HepG2 (cell line): Measurements from ENCODE around the gene CRYAB. TPM values are rescaled to one million over a fixed set of nuclear protein-coding genes. Genes with fewer than 3 reads are reported as not detected.

Experiments used
- CREB1 ChIP-seq, 2 experiments: fragments of 450-650 bp in 1 of 2; IDR thresholded peaks; 2 replicates each; pipeline ENCODE4 v1.6.1; 2016 to 2017; ENCODE audit warnings: control low read depth in 1 of 2, mild to moderate bottlenecking in 1 of 2, missing compliant biosample characterization in 1 of 2, missing genetic modification characterization in 1 of 2
- SP140L ChIP-seq: sonication (generic); formaldehyde crosslinking; IDR thresholded peaks from 2 replicates; pipeline ENCODE4 v1.4.0; 2020; ENCODE audit warnings: missing genetic modification reagents, borderline replicate concordance
- TEAD3 ChIP-seq: optimal IDR thresholded peaks from 2 replicates; pipeline ENCODE3; 2016; ENCODE audit warnings: borderline replicate concordance
- THAP9 ChIP-seq: sonication (generic); formaldehyde crosslinking; IDR thresholded peaks from 2 replicates; pipeline ENCODE4; 2020; ENCODE audit warnings: missing genetic modification reagents, mild to moderate bottlenecking, borderline replicate concordance
- ZNF335 ChIP-seq: sonication (generic); formaldehyde crosslinking; IDR thresholded peaks from 2 replicates; pipeline ENCODE4 v1.4.0; 2020; ENCODE audit warnings: missing genetic modification reagents
- polyA plus RNA-seq, 8 experiments: library from polyadenylated mRNA; depleted of rRNA in 3 of 8; stranded (reverse) in 7 of 8; unstranded in 1 of 8; fragments of >200 nt; fragmentation: Illumina TruSeq in 4 of 8; extraction: Trizol in 4 of 8; gene quantifications; 2 replicates each; pipeline versions ENCODE4 v1.2.1 to v1.2.3, GENCODE V29; 2011 to 2016; ENCODE audit warnings: low read depth in 4 of 8, missing spikeins in 1 of 8, mixed read lengths in 1 of 8; ENCODE audit not compliant: insufficient read depth in 1 of 8
- total RNA-seq, 5 experiments: library from RNA; depleted of rRNA; stranded (reverse); fragments of >200 nt; fragmentation: Illumina TruSeq; extraction: Trizol; gene quantifications; 2 replicates each; pipeline ENCODE4 v1.2.3, GENCODE V29; 2016; ENCODE audit warnings: low read depth in 1 of 5
- TF ChIP-seq, protein P1 (sequence below): IDR thresholded peaks from 2 replicates; pipeline ENCODE4 v1.6.1; 2016; ENCODE audit warnings: missing compliant biosample characterization, missing genetic modification reagents, borderline replicate concordance
- TF ChIP-seq, protein P2 (sequence below): sonication (generic); formaldehyde crosslinking; IDR thresholded peaks from 2 replicates; pipeline ENCODE4 v1.5.0; 2020; ENCODE audit warnings: mild to moderate bottlenecking, missing genetic modification reagents

The CRYAB gene
- total and polyA plus RNA-seq, 2 of the 13 experiments (the other 11 are each of a cell fraction or from before 2014, with no cell fraction given) = 0.55 to 1.1 TPM

DNA sequence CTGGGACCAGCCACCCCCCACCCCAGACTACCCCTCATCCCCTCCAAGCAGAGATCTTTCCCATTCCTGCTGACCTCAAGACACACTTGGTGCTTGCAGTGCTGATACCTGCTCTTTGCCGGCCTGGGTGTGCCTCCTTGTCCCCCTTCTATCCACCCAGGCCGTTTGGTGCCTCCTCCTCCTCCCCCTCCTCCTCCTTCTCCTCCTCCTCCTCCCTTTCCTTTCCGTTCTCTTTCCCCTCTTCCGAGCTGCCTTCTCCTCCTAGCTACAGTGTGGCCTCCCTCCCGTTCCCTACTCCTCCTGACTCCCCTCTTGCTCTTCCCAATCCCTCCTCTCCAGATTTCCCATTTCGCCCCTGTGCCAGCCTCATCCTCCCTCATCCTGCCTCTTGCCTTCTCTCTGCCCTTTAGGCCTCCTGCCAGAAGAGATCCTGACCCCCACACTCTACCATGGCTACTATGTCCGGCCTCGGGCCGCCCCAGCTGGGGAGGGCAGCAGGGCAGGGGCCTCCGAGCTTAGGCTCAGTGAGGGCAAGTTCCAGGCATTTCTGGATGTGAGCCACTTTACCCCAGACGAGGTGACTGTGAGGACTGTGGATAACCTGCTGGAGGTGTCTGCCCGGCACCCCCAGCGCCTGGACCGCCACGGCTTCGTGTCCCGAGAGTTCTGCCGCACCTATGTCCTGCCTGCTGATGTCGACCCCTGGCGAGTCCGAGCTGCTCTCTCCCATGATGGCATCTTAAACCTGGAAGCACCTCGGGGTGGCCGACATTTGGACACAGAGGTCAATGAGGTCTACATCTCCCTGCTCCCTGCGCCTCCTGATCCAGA lies 1.7 kb upstream of the CRYAB start (continued):
- TF ChIP-seq THAP9 (CRISPR knock-in tag) = no peak
- no peak for TF ChIP-seq ZNF335 (CRISPR knock-in tag)
- TF ChIP-seq SP140L = no peak
- TF ChIP-seq, protein P1, sequence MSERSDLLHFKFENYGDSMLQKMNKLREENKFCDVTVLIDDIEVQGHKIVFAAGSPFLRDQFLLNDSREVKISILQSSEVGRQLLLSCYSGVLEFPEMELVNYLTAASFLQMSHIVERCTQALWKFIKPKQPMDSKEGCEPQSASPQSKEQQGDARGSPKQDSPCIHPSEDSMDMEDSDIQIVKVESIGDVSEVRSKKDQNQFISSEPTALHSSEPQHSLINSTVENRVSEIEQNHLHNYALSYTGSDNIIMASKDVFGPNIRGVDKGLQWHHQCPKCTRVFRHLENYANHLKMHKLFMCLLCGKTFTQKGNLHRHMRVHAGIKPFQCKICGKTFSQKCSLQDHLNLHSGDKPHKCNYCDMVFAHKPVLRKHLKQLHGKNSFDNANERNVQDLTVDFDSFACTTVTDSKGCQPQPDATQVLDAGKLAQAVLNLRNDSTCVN (CRISPR knock-in tag) = no peak
- no peak for TF ChIP-seq CREB1 (IDR thresholded peaks at IDR 0.05)
- 0 out of 2 replicates have a peak, but pooled peaks have one; percentile 20 for TF ChIP-seq CREB1 (CRISPR knock-in tag; IDR thresholded peaks at IDR 0.05)
- TF ChIP-seq, protein P2, sequence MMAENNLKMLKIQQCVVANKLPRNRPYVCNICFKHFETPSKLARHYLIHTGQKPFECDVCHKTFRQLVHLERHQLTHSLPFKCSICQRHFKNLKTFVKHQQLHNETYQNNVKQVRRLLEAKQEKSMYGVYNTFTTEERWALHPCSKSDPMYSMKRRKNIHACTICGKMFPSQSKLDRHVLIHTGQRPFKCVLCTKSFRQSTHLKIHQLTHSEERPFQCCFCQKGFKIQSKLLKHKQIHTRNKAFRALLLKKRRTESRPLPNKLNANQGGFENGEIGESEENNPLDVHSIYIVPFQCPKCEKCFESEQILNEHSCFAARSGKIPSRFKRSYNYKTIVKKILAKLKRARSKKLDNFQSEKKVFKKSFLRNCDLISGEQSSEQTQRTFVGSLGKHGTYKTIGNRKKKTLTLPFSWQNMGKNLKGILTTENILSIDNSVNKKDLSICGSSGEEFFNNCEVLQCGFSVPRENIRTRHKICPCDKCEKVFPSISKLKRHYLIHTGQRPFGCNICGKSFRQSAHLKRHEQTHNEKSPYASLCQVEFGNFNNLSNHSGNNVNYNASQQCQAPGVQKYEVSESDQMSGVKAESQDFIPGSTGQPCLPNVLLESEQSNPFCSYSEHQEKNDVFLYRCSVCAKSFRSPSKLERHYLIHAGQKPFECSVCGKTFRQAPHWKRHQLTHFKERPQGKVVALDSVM = no peak
- peak; percentile 7 for TF ChIP-seq TEAD3 (CRISPR knock-in tag)
